ENCODE results near the gene SURF1. TPM values are rescaled to one million over a fixed set of nuclear protein-coding genes. Genes with fewer than 3 reads are reported as not detected.

Gene SURF1
- total RNA-seq, 4 donors from 2014 or later = 35.0 to 59.4 (median 41.6) TPM

DNA sequence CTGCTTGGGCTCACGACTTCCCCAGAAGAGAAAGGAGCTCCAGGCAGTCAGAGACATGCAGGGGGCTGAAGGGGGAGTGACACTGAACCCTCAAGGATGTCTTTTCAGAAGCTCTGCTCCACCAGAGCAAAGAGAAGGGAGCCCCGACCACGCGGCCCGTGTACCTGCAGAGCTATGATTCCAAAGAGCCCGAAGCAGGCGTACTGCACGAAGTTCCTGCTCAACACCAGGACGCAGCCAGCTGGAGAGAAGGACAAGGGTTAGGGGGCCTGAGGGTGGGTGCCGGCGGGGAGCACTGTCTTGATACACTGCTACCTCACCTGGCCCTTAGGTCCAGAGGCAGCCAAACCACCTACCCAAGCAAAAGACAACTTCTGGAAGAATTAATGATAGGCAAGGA is 10.1 kb upstream of the SURF1 start:
- Histone ChIP-seq H3K27me3 (no peaks in the 10 kb centered on the region), H3K36me3 (peaks cover 0 to 83% (median 8%) of the 10 kb centered on the region in 3 donors), H3K4me3 (no peak overlapping the region), H3K27ac (no peak overlapping the region), H3K9me3 (no peaks in the 10 kb centered on the region), H3K4me1 (peaks cover 0 to 51% (median 27%) of the 10 kb centered on the region in 4 donors)
- no peak for DNase-seq (ENCODE audit: low spot score in 2 of 2)
- TF ChIP-seq POLR2A (IDR thresholded peaks at IDR 0.05) (no peak), EP300 (IDR thresholded peaks at IDR 0.05) (no peak)
- TF ChIP-seq, protein P1, sequence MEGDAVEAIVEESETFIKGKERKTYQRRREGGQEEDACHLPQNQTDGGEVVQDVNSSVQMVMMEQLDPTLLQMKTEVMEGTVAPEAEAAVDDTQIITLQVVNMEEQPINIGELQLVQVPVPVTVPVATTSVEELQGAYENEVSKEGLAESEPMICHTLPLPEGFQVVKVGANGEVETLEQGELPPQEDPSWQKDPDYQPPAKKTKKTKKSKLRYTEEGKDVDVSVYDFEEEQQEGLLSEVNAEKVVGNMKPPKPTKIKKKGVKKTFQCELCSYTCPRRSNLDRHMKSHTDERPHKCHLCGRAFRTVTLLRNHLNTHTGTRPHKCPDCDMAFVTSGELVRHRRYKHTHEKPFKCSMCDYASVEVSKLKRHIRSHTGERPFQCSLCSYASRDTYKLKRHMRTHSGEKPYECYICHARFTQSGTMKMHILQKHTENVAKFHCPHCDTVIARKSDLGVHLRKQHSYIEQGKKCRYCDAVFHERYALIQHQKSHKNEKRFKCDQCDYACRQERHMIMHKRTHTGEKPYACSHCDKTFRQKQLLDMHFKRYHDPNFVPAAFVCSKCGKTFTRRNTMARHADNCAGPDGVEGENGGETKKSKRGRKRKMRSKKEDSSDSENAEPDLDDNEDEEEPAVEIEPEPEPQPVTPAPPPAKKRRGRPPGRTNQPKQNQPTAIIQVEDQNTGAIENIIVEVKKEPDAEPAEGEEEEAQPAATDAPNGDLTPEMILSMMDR (IDR thresholded peaks at IDR 0.05) = no peak
- WGBS, 2 donors = 88% methylated on average over 11 of the region's 11 CpGs

GRCh38 chr9:133362359-133363044 is 6.2 kb upstream of the SURF1 start:
- Histone ChIP-seq H3K36me3 (peaks cover 0 to 91% (median 8%) of the 10 kb centered on the region in 3 donors), H3K4me1 (peaks cover 0 to 34% (median 4%) of the 10 kb centered on the region in 4 donors), H3K9me3 (no peaks in the 10 kb centered on the region), H3K27ac (no peak overlapping the region), H3K27me3 (no peaks in the 10 kb centered on the region), H3K4me3 (no peak overlapping the region)
- TF ChIP-seq, protein P1 (IDR thresholded peaks at IDR 0.05) = no peak
- TF ChIP-seq POLR2A (IDR thresholded peaks at IDR 0.05) (no peak), EP300 (IDR thresholded peaks at IDR 0.05) (no peak)
- DNase-seq (ENCODE audit: low spot score in 2 of 2) = no peak
- WGBS, 2 donors = 81 to 89% methylated on average over 14 to 15 of the region's 15 CpGs

- H3K36me3 ChIP-seq = peaks cover 0 to 82% (median 0%) of the 10 kb centered on the region in 3 donors
- H3K4me3 ChIP-seq = no peak overlapping the region
- H3K4me1 ChIP-seq = peaks cover 0 to 35% (median 10%) of the 10 kb centered on the region in 4 donors
- WGBS, 2 donors = 72 to 74% methylated on average over 13 of the region's 13 CpGs
- DNase-seq (ENCODE audit: low spot score in 2 of 2) = no peak
- TF ChIP-seq, protein P1 (IDR thresholded peaks at IDR 0.05) = no peak
- TF ChIP-seq POLR2A (IDR thresholded peaks at IDR 0.05) (no peak), EP300 (IDR thresholded peaks at IDR 0.05) (no peak)
- H3K27me3 ChIP-seq = no peaks in the 10 kb centered on the region
- H3K9me3 ChIP-seq = no peaks in the 10 kb centered on the region
- H3K27ac ChIP-seq = no peak overlapping the region
These were observed 5.3 kb upstream of the SURF1 start for GRCh38 chr9:133361507-133362092.

GRCh38 chr9:133360400-133361393 is 4.4 kb upstream of the SURF1 start:
- peaks cover 0 to 38% (median 11%) of the 10 kb centered on the region in 4 donors for H3K4me1 ChIP-seq
- peaks cover 0 to 73% (median 0%) of the 10 kb centered on the region in 3 donors for H3K36me3 ChIP-seq
- H3K27ac ChIP-seq = no peak overlapping the region
- no peak for TF ChIP-seq POLR2A (IDR thresholded peaks at IDR 0.05)
- TF ChIP-seq, protein P1 (IDR thresholded peaks at IDR 0.05) = no peak
- no peak for TF ChIP-seq EP300 (IDR thresholded peaks at IDR 0.05)
- 76 to 83% methylated on average over 21 of the region's 21 CpGs for WGBS, 2 donors
- H3K4me3 ChIP-seq = no peak overlapping the region
- H3K9me3 ChIP-seq = no peaks in the 10 kb centered on the region
- no peak for DNase-seq (ENCODE audit: low spot score in 2 of 2)
- H3K27me3 ChIP-seq = no peaks in the 10 kb centered on the region

All from tibial nerve (tissue), 4 donors.